DOHH2 (cell line): ENCODE results near the gene PCSK9.

Experiments used
- CTCF ChIP-seq: fragments of 200-600 bp; sonication (generic); IDR thresholded peaks from one replicate; pipeline ENCODE4 v1.5.1; 2014; ENCODE audit warnings: antibody characterized with exemption, mild to moderate bottlenecking, low read depth, low read length; ENCODE audit not compliant: poor library complexity, severe bottlenecking
- EZH2phosphoT487 ChIP-seq: fragments of 200-600 bp; sonication (generic); IDR thresholded peaks from 2 replicates; pipeline ENCODE4 v1.6.1; 2017; ENCODE audit warnings: borderline replicate concordance, mild to moderate bottlenecking, antibody characterized with exemption, low read length, moderate library complexity, mixed read lengths

GRCh38 chr1:55018395-55018794 is 21.0 kb upstream of the PCSK9 start:
- TF ChIP-seq CTCF (no peak), EZH2phosphoT487 (no peak)
